HEK293 (cell line): ENCODE measurements around the gene ZNF215.
A peak's percentile ranks its signal among the peaks of the same experiment; 100 is the strongest.

Experiments
- CTCF ChIA-PET: fragments of 350-600 bp; formaldehyde crosslinking; extraction: SDS; loops from one replicate; lab custom pipeline; 2021; ENCODE audit warnings: antibody characterized with exemption; lab: Yijun Ruan, JAX
- POLR2A ChIA-PET: fragments of 300-600 bp; formaldehyde crosslinking; extraction: SDS; loops from one replicate; lab custom pipeline; 2020; ENCODE audit warnings: antibody characterized with exemption, inconsistent platforms; lab: Yijun Ruan, JAX
- H3K27ac ChIP-seq: fragments of 200-500 bp; sonication (Bioruptor generic); 2 replicates; pipeline ENCODE4 v1.5.1; 2014; ENCODE audit warnings: low read depth, low read length, control low read depth, inconsistent platforms; ENCODE audit errors: extremely low read depth
- H3K36me3 ChIP-seq, 2 experiments: fragments of 200-500 bp in 1 of 2; sonication (Bioruptor generic) in 1 of 2; 1 replicate in 1 of 2; 2 replicates in 1 of 2; pipeline ENCODE4 v1.5.1; 2014 to 2017; ENCODE audit warnings: inconsistent platforms in 2 of 2, low read length in 2 of 2; ENCODE audit not compliant: control insufficient read depth in 2 of 2, insufficient read depth in 1 of 2
- H3K4me1 ChIP-seq: fragments of 200-500 bp; sonication (Bioruptor generic); 2 replicates; pipeline ENCODE4 v1.5.1; 2014; ENCODE audit warnings: mild to moderate bottlenecking, low read length, inconsistent platforms; ENCODE audit not compliant: control insufficient read depth, insufficient read depth
- H3K4me3 ChIP-seq: 2 replicates; pipeline ENCODE4 v1.5.1; 2011; ENCODE audit warnings: low read depth, mild to moderate bottlenecking, control low read depth, low read length, moderate library complexity
- H3K9me3 ChIP-seq: fragments of 200-500 bp; sonication (Bioruptor generic); 2 replicates; pipeline ENCODE4 v1.5.1; 2014; ENCODE audit warnings: low read depth, low read length, inconsistent platforms; ENCODE audit not compliant: control insufficient read depth, insufficient read depth
- BCL11A ChIP-seq: fragments of 450-650 bp; formaldehyde crosslinking; IDR thresholded peaks from 2 replicates; pipeline ENCODE4 v1.5.1; 2016; ENCODE audit warnings: low read depth, missing biosample characterization, missing genetic modification characterization
- GLI4 ChIP-seq: fragments of 450-650 bp; formaldehyde crosslinking; IDR thresholded peaks from 2 replicates; pipeline ENCODE4 v1.5.1; 2016; ENCODE audit warnings: missing biosample characterization, missing genetic modification characterization
- GLIS1 ChIP-seq: fragments of 450-650 bp; formaldehyde crosslinking; IDR thresholded peaks from 2 replicates; pipeline ENCODE4 v1.5.1; 2016; ENCODE audit warnings: missing biosample characterization, missing genetic modification characterization
- HOXD13 ChIP-seq: sonication (generic); formaldehyde crosslinking; IDR thresholded peaks from 2 replicates; pipeline ENCODE4 v1.8.0; 2022; ENCODE audit warnings: missing genetic modification reagents, borderline replicate concordance
- KLF17 ChIP-seq: fragments of 450-650 bp; formaldehyde crosslinking; IDR thresholded peaks from 2 replicates; pipeline ENCODE4 v1.5.1; 2016; ENCODE audit warnings: missing biosample characterization, missing genetic modification characterization
- MEIS1 ChIP-seq: sonication (generic); formaldehyde crosslinking; IDR thresholded peaks from 2 replicates; pipeline ENCODE4 v1.8.1; 2022; ENCODE audit warnings: missing genetic modification reagents, mild to moderate bottlenecking, borderline replicate concordance
- MZF1 ChIP-seq: fragments of 450-650 bp; formaldehyde crosslinking; IDR thresholded peaks from 2 replicates; pipeline ENCODE4 v1.5.1; 2017; ENCODE audit warnings: missing biosample characterization, missing genetic modification characterization, borderline replicate concordance
- OSR2 ChIP-seq: fragments of 450-650 bp; formaldehyde crosslinking; IDR thresholded peaks from 2 replicates; pipeline ENCODE4 v1.5.1; 2016; ENCODE audit warnings: missing biosample characterization, missing genetic modification characterization
- PRDM10 ChIP-seq: fragments of 450-650 bp; formaldehyde crosslinking; IDR thresholded peaks from 2 replicates; pipeline ENCODE4 v1.5.1; 2016; ENCODE audit warnings: missing biosample characterization, missing genetic modification characterization
- SP3 ChIP-seq: fragments of 450-650 bp; formaldehyde crosslinking; IDR thresholded peaks from 2 replicates; pipeline ENCODE4 v1.5.1; 2016; ENCODE audit warnings: missing biosample characterization, missing genetic modification characterization
- ZBTB17 ChIP-seq: fragments of 450-650 bp; formaldehyde crosslinking; IDR thresholded peaks from 2 replicates; pipeline ENCODE4 v1.5.1; 2016; ENCODE audit warnings: missing biosample characterization, missing genetic modification characterization
- ZNF19 ChIP-seq: fragments of 450-650 bp; formaldehyde crosslinking; IDR thresholded peaks from 2 replicates; pipeline ENCODE4; 2016; ENCODE audit warnings: missing biosample characterization, missing genetic modification characterization, low read depth
- ZNF302 ChIP-seq: fragments of 450-650 bp; formaldehyde crosslinking; IDR thresholded peaks from 2 replicates; pipeline ENCODE4 v1.5.1; 2016; ENCODE audit warnings: missing biosample characterization, missing genetic modification characterization, low read depth
- ZNF341 ChIP-seq: fragments of 450-650 bp; formaldehyde crosslinking; IDR thresholded peaks from 2 replicates; pipeline ENCODE4; 2016; ENCODE audit warnings: low read depth, missing biosample characterization, missing genetic modification characterization
- ZNF366 ChIP-seq: fragments of 450-650 bp; formaldehyde crosslinking; conservative IDR thresholded peaks from 2 replicates; pipeline ENCODE4 v1.5.1; 2016; ENCODE audit warnings: missing biosample characterization, missing genetic modification characterization
- ZNF37A ChIP-seq: fragments of 450-650 bp; IDR thresholded peaks from 2 replicates; pipeline ENCODE4 v1.5.1; 2018; ENCODE audit warnings: missing biosample characterization, missing genetic modification characterization
- ZNF416 ChIP-seq: fragments of 450-650 bp; formaldehyde crosslinking; IDR thresholded peaks from 2 replicates; pipeline ENCODE4 v1.5.1; 2016; ENCODE audit warnings: missing biosample characterization, missing genetic modification characterization
- ZNF433 ChIP-seq: fragments of 450-650 bp; formaldehyde crosslinking; IDR thresholded peaks from 2 replicates; pipeline ENCODE4 v1.5.1; 2016; ENCODE audit warnings: missing biosample characterization, missing genetic modification characterization, low read depth
- ZNF518A ChIP-seq: fragments of 450-650 bp; formaldehyde crosslinking; conservative IDR thresholded peaks from 2 replicates; pipeline ENCODE4 v1.5.1; 2016; ENCODE audit warnings: low read depth, missing biosample characterization, missing genetic modification characterization
- ZNF530 ChIP-seq: fragments of 450-650 bp; formaldehyde crosslinking; IDR thresholded peaks from 2 replicates; pipeline ENCODE4 v1.5.1; 2016; ENCODE audit warnings: low read depth, missing biosample characterization, missing genetic modification characterization
- ZNF580 ChIP-seq: fragments of 450-650 bp; formaldehyde crosslinking; IDR thresholded peaks from 2 replicates; pipeline ENCODE4 v1.5.1; 2016; ENCODE audit warnings: missing biosample characterization, missing genetic modification characterization
- ZNF610 ChIP-seq: fragments of 450-650 bp; formaldehyde crosslinking; IDR thresholded peaks from 2 replicates; pipeline ENCODE4 v1.5.1; 2016; ENCODE audit warnings: missing biosample characterization, missing genetic modification characterization, borderline replicate concordance
- ZNF701 ChIP-seq: fragments of 450-650 bp; formaldehyde crosslinking; IDR thresholded peaks from 2 replicates; pipeline ENCODE4 v1.5.1; 2016; ENCODE audit warnings: missing biosample characterization, missing genetic modification characterization

The ZNF215 gene

GRCh38 chr11:6920702-6921101 is 5.5 kb upstream of the ZNF215 start, which contains the start of gene OR2D3 (continued):
- no peak for TF ChIP-seq ZNF433 (tag by site-specific recombination)
- TF ChIP-seq MZF1 (tag by site-specific recombination) = no peak
- no peak for TF ChIP-seq KLF17 (tag by site-specific recombination)
- TF ChIP-seq GLI4 (tag by site-specific recombination) = no peak
- TF ChIP-seq ZNF302 (tag by site-specific recombination) = no peak
- TF ChIP-seq ZNF416 (tag by site-specific recombination) = no peak
- no peak for TF ChIP-seq ZNF530 (tag by site-specific recombination)
- no peak for TF ChIP-seq MEIS1 (CRISPR knock-in tag)
- TF ChIP-seq SP3 (tag by site-specific recombination) = no peak
- TF ChIP-seq, all 188 proteins: peak for 0

- Histone ChIP-seq H3K4me3 (no peak overlapping the region), H3K4me1 (no peaks in the 10 kb centered on the region), H3K27ac (no peak overlapping the region), H3K9me3 (no peaks in the 10 kb centered on the region), H3K36me3 (no peaks in the 10 kb centered on the region)
- ChIA-PET CTCF (interaction anchor here (0.5 kb wide), 1 partner anchor 1799 kb away, joined by 3 read pairs; no protein-coding TSS in a partner anchor), POLR2A (interaction anchor here (0.6 kb wide), 1 partner anchor 1108 kb away, joined by 3 read pairs; no protein-coding TSS in a partner anchor)
- TF ChIP-seq ZNF37A (tag by site-specific recombination) (no peak), ZNF366 (tag by site-specific recombination) (0 out of 2 replicates have a peak, but pooled peaks have one; percentile 34), GLIS1 (tag by site-specific recombination) (0 out of 2 replicates have a peak, but pooled peaks have one; percentile 8), ZNF701 (tag by site-specific recombination) (no peak)
Measured at GRCh38 chr11:6925007-6925577, 1.1 kb upstream of the ZNF215 start.

GRCh38 chr11:6925636-6926207 is 504 bp upstream of the ZNF215 start:
- CTCF ChIA-PET = interaction anchor here (0.9 to 1.2 kb wide), 3 partner anchors 29 to 740 kb away, joined by 3 to 4 read pairs (median 3); no protein-coding TSS in a partner anchor
- H3K4me3 ChIP-seq = peak overlapping the region; percentile 71
- POLR2A ChIA-PET = interaction anchor here (1.0 to 1.3 kb wide), 2 partner anchors 12 to 13 kb away, joined by 3 to 4 read pairs; no protein-coding TSS in a partner anchor
- H3K4me1 ChIP-seq = no peaks in the 10 kb centered on the region
- no peaks in the 10 kb centered on the region for H3K36me3 ChIP-seq
- H3K27ac ChIP-seq = no peak overlapping the region
- H3K9me3 ChIP-seq = no peaks in the 10 kb centered on the region
- no peak for TF ChIP-seq ZNF580
- TF ChIP-seq ZNF19 (tag by site-specific recombination) = no peak
- no peak for TF ChIP-seq HOXD13 (CRISPR knock-in tag)
- TF ChIP-seq BCL11A = no peak
- TF ChIP-seq OSR2 (tag by site-specific recombination) = no peak
- TF ChIP-seq ZNF518A = peak; percentile 72
- peak; percentile 43 for TF ChIP-seq ZBTB17 (tag by site-specific recombination)
- TF ChIP-seq ZNF610 = 0 out of 2 replicates have a peak, but pooled peaks have one; percentile 22
- no peak for TF ChIP-seq ZNF341 (tag by site-specific recombination)
- peak; percentile 43; the same call in 1 of the 2 replicates for TF ChIP-seq PRDM10 (tag by site-specific recombination)
